ENCODE data around the gene C9orf50.
A peak's percentile ranks its signal among the peaks of the same experiment; 100 is the strongest.

The C9orf50 gene

GRCh38 chr9:129582855-129583254 is 38.0 kb downstream of the C9orf50 start:
- Mint-ChIP-seq H3K9me3 (no peaks in the 10 kb centered on the region), H3K4me3 (peak overlapping the region in 1 of 2 donors; percentile 62), H3K27ac (peak overlapping the region in 1 of 2 donors; percentile 77), H3K27me3 (no peaks in the 10 kb centered on the region), H3K4me1 (peaks cover 91% of the 10 kb centered on the region)
- ATAC-seq (peak; percentile 69), DNase-seq (no peak)

GRCh38 chr9:129581505-129582189 is 39.3 kb downstream of the C9orf50 start:
- H3K27me3 Mint-ChIP-seq, result no peaks in the 10 kb centered on the region
- H3K27ac Mint-ChIP-seq, result no peak overlapping the region
- ATAC-seq (no peak), DNase-seq (no peak)
- no peaks in the 10 kb centered on the region for H3K9me3 Mint-ChIP-seq
- no peak overlapping the region for H3K4me3 Mint-ChIP-seq
- peaks cover 87% of the 10 kb centered on the region for H3K4me1 Mint-ChIP-seq

GRCh38 chr9:129580211-129580915 is 40.5 kb downstream of the C9orf50 start:
- Mint-ChIP-seq H3K9me3 (no peaks in the 10 kb centered on the region), H3K4me3 (peak overlapping the region; percentile 7 to 63), H3K27me3 (no peaks in the 10 kb centered on the region), H3K4me1 (peaks cover 77% of the 10 kb centered on the region), H3K27ac (peak overlapping the region in 1 of 2 donors; percentile 79)
- ATAC-seq (peak; percentile 75), DNase-seq (peak; percentile 60 to 65)

GRCh38 chr9:129579294-129579693 is 41.6 kb downstream of the C9orf50 start:
- DNase-seq (no peak), ATAC-seq (no peak)
- peaks cover 67% of the 10 kb centered on the region for H3K4me1 Mint-ChIP-seq
- peak overlapping the region in 1 of 2 donors; percentile 9 for H3K4me3 Mint-ChIP-seq
- no peak overlapping the region for H3K27ac Mint-ChIP-seq
- H3K9me3 Mint-ChIP-seq, result no peaks in the 10 kb centered on the region
- no peaks in the 10 kb centered on the region for H3K27me3 Mint-ChIP-seq

GRCh38 chr9:129576546-129577543 is 44.1 kb downstream of the C9orf50 start:
- Mint-ChIP-seq H3K4me3 (peak overlapping the region in 1 of 2 donors; percentile 43), H3K27ac (peak overlapping the region in 1 of 2 donors; percentile 30), H3K9me3 (peaks cover 7 to 9% of the 10 kb centered on the region in 2 donors), H3K27me3 (no peaks in the 10 kb centered on the region), H3K4me1 (peaks cover 48% of the 10 kb centered on the region)
- ATAC-seq (no peak), DNase-seq (no peak)

GRCh38 chr9:129575818-129576217 is 45.1 kb downstream of the C9orf50 start:
- DNase-seq, result no peak
- H3K4me1 Mint-ChIP-seq, result peaks cover 43% of the 10 kb centered on the region
- H3K4me3 Mint-ChIP-seq, result no peak overlapping the region
- ATAC-seq, result no peak
- peaks cover 7 to 9% of the 10 kb centered on the region in 2 donors for H3K9me3 Mint-ChIP-seq
- H3K27ac Mint-ChIP-seq, result no peak overlapping the region
- H3K27me3 Mint-ChIP-seq, result peaks cover 2% of the 10 kb centered on the region

GRCh38 chr9:129574911-129575585 is 45.9 kb downstream of the C9orf50 start:
- no peak for DNase-seq
- Mint-ChIP-seq H3K27ac (no peak overlapping the region), H3K4me3 (no peak overlapping the region), H3K4me1 (peaks cover 43% of the 10 kb centered on the region), H3K27me3 (peaks cover 9% of the 10 kb centered on the region), H3K9me3 (peaks cover 7 to 9% of the 10 kb centered on the region in 2 donors)
- ATAC-seq, result no peak

- ATAC-seq (no peak), DNase-seq (no peak)
- Mint-ChIP-seq H3K4me1 (peaks cover 41% of the 10 kb centered on the region), H3K27me3 (peaks cover 19% of the 10 kb centered on the region), H3K9me3 (peaks cover 7 to 9% of the 10 kb centered on the region in 2 donors), H3K27ac (peak overlapping the region in 1 of 2 donors; percentile 21), H3K4me3 (no peak overlapping the region)
Measured at GRCh38 chr9:129573977-129574376, 46.9 kb downstream of the C9orf50 start.

- Mint-ChIP-seq H3K27me3 (peaks cover 30% of the 10 kb centered on the region), H3K9me3 (peaks cover 7 to 9% of the 10 kb centered on the region in 2 donors), H3K27ac (no peak overlapping the region), H3K4me1 (peaks cover 44% of the 10 kb centered on the region), H3K4me3 (no peak overlapping the region)
- ATAC-seq, result no peak
- DNase-seq, result no peak
Measured at GRCh38 chr9:129572517-129572916, 48.4 kb downstream of the C9orf50 start.

GRCh38 chr9:129572052-129572425 is 48.9 kb downstream of the C9orf50 start:
- no peak overlapping the region for H3K27ac Mint-ChIP-seq
- H3K4me3 Mint-ChIP-seq, result no peak overlapping the region

GRCh38 chr9:129571298-129572051 is 49.4 kb downstream of the C9orf50 start:
- no peak for ATAC-seq
- peaks cover 37% of the 10 kb centered on the region for H3K27me3 Mint-ChIP-seq

More at GRCh38 chr9:129572052-129572425, 48.9 kb downstream of the C9orf50 start:
- Mint-ChIP-seq H3K9me3 (peaks cover 7 to 9% of the 10 kb centered on the region in 2 donors), H3K4me1 (peaks cover 42% of the 10 kb centered on the region), H3K27me3 (peaks cover 35% of the 10 kb centered on the region)
- ATAC-seq (no peak), DNase-seq (no peak)

GRCh38 chr9:129570450-129571297 is 50.2 kb downstream of the C9orf50 start:
- no peak for ATAC-seq
- Mint-ChIP-seq H3K27ac (no peak overlapping the region), H3K9me3 (peaks cover 7 to 9% of the 10 kb centered on the region in 2 donors), H3K4me3 (no peak overlapping the region), H3K4me1 (peaks cover 40% of the 10 kb centered on the region), H3K27me3 (peaks cover 45% of the 10 kb centered on the region)
- DNase-seq, result no peak

More at GRCh38 chr9:129571298-129572051, 49.4 kb downstream of the C9orf50 start:
- Mint-ChIP-seq H3K4me3 (no peak overlapping the region), H3K9me3 (peaks cover 7 to 9% of the 10 kb centered on the region in 2 donors), H3K27ac (no peak overlapping the region), H3K4me1 (peaks cover 40% of the 10 kb centered on the region)
- DNase-seq, result no peak
